Heart left ventricle (tissue), 13 donors: ENCODE results near the gene GGN.

Experiments used
- POLR2A ChIP-seq, 2 donors: fragments of 450-650 bp; IDR thresholded peaks; one replicate each; pipeline ENCODE4 v1.6.1; 2017; ENCODE audit warnings: antibody characterized with exemption in 2 of 2, mild to moderate bottlenecking in 2 of 2, moderate library complexity in 2 of 2
- TF ChIP-seq, protein P1 (sequence below), 12 donors: fragments of 200-600 bp; sonication (generic) in 4 of 12; IDR thresholded peaks; one replicate each; pipeline versions ENCODE4 v1.5.0 to v1.8.0; 2018 to 2022; ENCODE audit warnings: antibody characterized with exemption in 12 of 12, mild to moderate bottlenecking in 5 of 12
- donor health status: ischemic (EF 13 %, LVEDD 7.1; RV severe dilation, severe dysfunction).
- donor health status: DM: no; HTN: yes; CAD: no.
- donor health status: DM: no; HTN: no; CAD: no.
- donor health status: ischemic (EF 25% LVEDD 6.9; RV normal size, moderate dysfunction).
- donor health status: ischemic (EF 25% LVEDD 5.7; RV mildly dilated, moderate dysfunction).
- donor health status: ischemic (EF 35%, LVEDD 5.7; RV mildly dilated, moderate dysfunction).
- donor health status: nonischemic (EF 11% LVEDD 7.7; RV severe dilation, severe dysfunction).
- donor health status: DM: yes; HTN: yes; CAD: no.
- donor health status: PGD.
- donor health status: ischemic (EF 29% LVEDD 5.4; RV normal size, mild dysfunction).
- donor health status: nonischemic (EF 23%, LVEDD 6.1; RV moderate dilation, normal function).

GRCh38 chr19:38376576-38376975 lies 11.3 kb downstream of the GGN start:
- TF ChIP-seq, protein P1, sequence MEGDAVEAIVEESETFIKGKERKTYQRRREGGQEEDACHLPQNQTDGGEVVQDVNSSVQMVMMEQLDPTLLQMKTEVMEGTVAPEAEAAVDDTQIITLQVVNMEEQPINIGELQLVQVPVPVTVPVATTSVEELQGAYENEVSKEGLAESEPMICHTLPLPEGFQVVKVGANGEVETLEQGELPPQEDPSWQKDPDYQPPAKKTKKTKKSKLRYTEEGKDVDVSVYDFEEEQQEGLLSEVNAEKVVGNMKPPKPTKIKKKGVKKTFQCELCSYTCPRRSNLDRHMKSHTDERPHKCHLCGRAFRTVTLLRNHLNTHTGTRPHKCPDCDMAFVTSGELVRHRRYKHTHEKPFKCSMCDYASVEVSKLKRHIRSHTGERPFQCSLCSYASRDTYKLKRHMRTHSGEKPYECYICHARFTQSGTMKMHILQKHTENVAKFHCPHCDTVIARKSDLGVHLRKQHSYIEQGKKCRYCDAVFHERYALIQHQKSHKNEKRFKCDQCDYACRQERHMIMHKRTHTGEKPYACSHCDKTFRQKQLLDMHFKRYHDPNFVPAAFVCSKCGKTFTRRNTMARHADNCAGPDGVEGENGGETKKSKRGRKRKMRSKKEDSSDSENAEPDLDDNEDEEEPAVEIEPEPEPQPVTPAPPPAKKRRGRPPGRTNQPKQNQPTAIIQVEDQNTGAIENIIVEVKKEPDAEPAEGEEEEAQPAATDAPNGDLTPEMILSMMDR (IDR thresholded peaks at IDR 0.05), result no peak
- TF ChIP-seq POLR2A (IDR thresholded peaks at IDR 0.05), result no peak
